Measurements from ENCODE around the gene TRIM46.
"Not testable (repeated sequence)": the region's sequence is repeated elsewhere in the genome, so short reads cannot be mapped to it uniquely, and the experiment has no call there.

DNA sequence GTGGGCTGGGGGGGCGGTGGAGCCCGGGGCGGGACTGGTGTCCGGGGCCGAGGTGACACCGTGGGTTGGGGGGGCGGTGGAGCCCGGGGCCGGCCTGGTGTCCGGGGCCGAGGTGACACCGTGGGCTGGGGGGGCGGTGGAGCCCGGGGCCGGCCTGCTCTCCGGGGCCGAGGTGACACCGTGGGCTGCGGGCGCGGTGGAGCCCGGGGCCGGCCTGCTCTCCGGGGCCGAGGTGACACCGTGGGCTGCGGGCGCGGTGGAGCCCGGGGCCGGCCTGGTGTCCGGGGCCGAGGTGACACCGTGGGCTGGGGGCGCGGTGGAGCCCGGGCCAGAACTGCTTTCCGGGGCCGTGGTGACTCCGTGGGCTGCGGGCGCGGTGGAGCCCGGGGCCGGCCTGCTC is 16.3 kb downstream of the TRIM46 start:
- TF ChIP-seq, protein P1, sequence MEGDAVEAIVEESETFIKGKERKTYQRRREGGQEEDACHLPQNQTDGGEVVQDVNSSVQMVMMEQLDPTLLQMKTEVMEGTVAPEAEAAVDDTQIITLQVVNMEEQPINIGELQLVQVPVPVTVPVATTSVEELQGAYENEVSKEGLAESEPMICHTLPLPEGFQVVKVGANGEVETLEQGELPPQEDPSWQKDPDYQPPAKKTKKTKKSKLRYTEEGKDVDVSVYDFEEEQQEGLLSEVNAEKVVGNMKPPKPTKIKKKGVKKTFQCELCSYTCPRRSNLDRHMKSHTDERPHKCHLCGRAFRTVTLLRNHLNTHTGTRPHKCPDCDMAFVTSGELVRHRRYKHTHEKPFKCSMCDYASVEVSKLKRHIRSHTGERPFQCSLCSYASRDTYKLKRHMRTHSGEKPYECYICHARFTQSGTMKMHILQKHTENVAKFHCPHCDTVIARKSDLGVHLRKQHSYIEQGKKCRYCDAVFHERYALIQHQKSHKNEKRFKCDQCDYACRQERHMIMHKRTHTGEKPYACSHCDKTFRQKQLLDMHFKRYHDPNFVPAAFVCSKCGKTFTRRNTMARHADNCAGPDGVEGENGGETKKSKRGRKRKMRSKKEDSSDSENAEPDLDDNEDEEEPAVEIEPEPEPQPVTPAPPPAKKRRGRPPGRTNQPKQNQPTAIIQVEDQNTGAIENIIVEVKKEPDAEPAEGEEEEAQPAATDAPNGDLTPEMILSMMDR (optimal IDR thresholded peaks at IDR 0.05 in 1 of 3, IDR thresholded peaks at IDR 0.05 in 1 of 3, conservative IDR thresholded peaks at IDR 0.05 in 1 of 3; ENCODE audit: extremely low read depth in 1 of 3, insufficient read depth in 2 of 3, low read length in 3 of 3) = not testable (repeated sequence)
- not testable (repeated sequence) for TF ChIP-seq EZH2 (IDR thresholded peaks at IDR 0.05; ENCODE audit: low read length)

All from keratinocyte (primary cell).